H1 (cell line): ENCODE measurements around the gene GRM1. TPM values are rescaled to one million over a fixed set of nuclear protein-coding genes. Genes with fewer than 3 reads are reported as not detected.

Experiments used
- CTCF ChIA-PET: fragments of 300-600 bp; sonication (Branson Sonifier 250); formaldehyde crosslinking; loops from one replicate; lab custom pipeline; 2021; ENCODE audit not compliant: partially characterized antibody; lab: Charles Lee
- POLR2A ChIA-PET: fragments of 300-600 bp; sonication (Branson Sonifier 250); formaldehyde crosslinking; loops from one replicate; lab custom pipeline; 2021; ENCODE audit warnings: inconsistent platforms; ENCODE audit not compliant: partially characterized antibody; lab: Charles Lee
- DNase-seq, 2 experiments: peaks; one replicate each; pipeline versions ENCODE4 v3.0.0 to v3.0.0-alpha.2; 2010 to 2022; ENCODE audit warnings: low spot score in 2 of 2, low read depth in 1 of 2, mixed read lengths in 1 of 2
- FAIRE-seq: peaks from 2 replicates; lab custom pipeline; 2011; peaks lifted over from hg19 to GRCh38; lab: Jason Lieb, UNC
- H2AFZ ChIP-seq: 2 replicates; pipeline ENCODE4 v1.8.1; 2012; ENCODE audit warnings: low read length, inconsistent platforms
- H2AK5ac ChIP-seq: 2 replicates; pipeline ENCODE4 v1.6.1; 2013; ENCODE audit warnings: low read depth, low read length
- H2BK120ac ChIP-seq: replicated peaks from 2 replicates; pipeline ENCODE3; 2013; ENCODE audit warnings: low read depth, low read length, inconsistent platforms
- H2BK12ac ChIP-seq: 2 replicates; pipeline ENCODE4 v1.6.1; 2013; ENCODE audit warnings: low read depth, low read length
- H2BK15ac ChIP-seq: 2 replicates; pipeline ENCODE4 v1.6.1; 2013; ENCODE audit warnings: low read length
- H2BK20ac ChIP-seq: 2 replicates; pipeline ENCODE4 v1.6.1; 2013; ENCODE audit warnings: low read length
- H2BK5ac ChIP-seq: 2 replicates; pipeline ENCODE4 v1.6.1; 2013; ENCODE audit warnings: low read depth, low read length
- H3K14ac ChIP-seq: 2 replicates; pipeline ENCODE4 v1.6.1; 2013; ENCODE audit warnings: inconsistent platforms; ENCODE audit not compliant: insufficient read length
- H3K18ac ChIP-seq: 2 replicates; pipeline ENCODE4 v1.6.1; 2013; ENCODE audit warnings: low read length; ENCODE audit errors: extremely low read depth
- H3K23ac ChIP-seq: 2 replicates; pipeline ENCODE4 v1.6.1; 2013; ENCODE audit warnings: inconsistent platforms; ENCODE audit not compliant: insufficient read length
- H3K23me2 ChIP-seq: 2 replicates; pipeline ENCODE4 v1.6.1; 2013; ENCODE audit warnings: low read depth, low read length
- H3K27ac ChIP-seq: 2 replicates; pipeline ENCODE4 v1.6.1; 2011; ENCODE audit warnings: low read depth, low read length, inconsistent platforms
- H3K27me3 ChIP-seq, 4 experiments: replicated peaks in 1 of 4; 1 replicate in 1 of 4; 2 replicates in 3 of 4; pipeline versions ENCODE4 v1.6.1 to v1.8.1; 2011 to 2013; ENCODE audit warnings: low read length in 3 of 4, mild to moderate bottlenecking in 3 of 4, inconsistent platforms in 2 of 4, mixed read lengths in 2 of 4, moderate library complexity in 1 of 4; ENCODE audit not compliant: control insufficient read depth in 3 of 4, insufficient read depth in 3 of 4; ENCODE audit errors: extremely low read depth in 1 of 4
- H3K36me3 ChIP-seq, 4 experiments: 2 replicates each; pipeline versions ENCODE4 v1.6.1 to v1.8.1; 2011 to 2013; ENCODE audit warnings: mild to moderate bottlenecking in 4 of 4, low read length in 3 of 4, moderate library complexity in 2 of 4, control low read depth in 1 of 4, inconsistent platforms in 1 of 4; ENCODE audit not compliant: insufficient read depth in 4 of 4, control insufficient read depth in 2 of 4
- H3K4ac ChIP-seq: replicated peaks from 2 replicates; pipeline ENCODE3; 2013; ENCODE audit warnings: low read length, low read depth, mixed read lengths, inconsistent platforms; ENCODE audit not compliant: insufficient read length
- H3K4me1 ChIP-seq, 4 experiments: replicated peaks in 1 of 4; 1 replicate in 1 of 4; 2 replicates in 3 of 4; pipeline versions ENCODE4 v1.6.1 to v1.8.1; 2011 to 2013; ENCODE audit warnings: low read length in 3 of 4, inconsistent platforms in 2 of 4, mixed read lengths in 1 of 4; ENCODE audit not compliant: insufficient read depth in 4 of 4, control insufficient read depth in 3 of 4
- H3K4me2 ChIP-seq, 2 experiments: 2 replicates each; pipeline versions ENCODE4 v1.6.1 to v1.8.1; 2011 to 2013; ENCODE audit warnings: low read depth in 2 of 2, low read length in 2 of 2, control low read depth in 1 of 2, inconsistent platforms in 1 of 2, mild to moderate bottlenecking in 1 of 2; ENCODE audit not compliant: insufficient read depth in 1 of 2
- H3K4me3 ChIP-seq, 4 experiments: fragments of 200-600, 300-600 bp in 1 of 4; sonication (generic), shearing (Covaris generic), sonication (Bioruptor Twin) in 1 of 4; 2 replicates each; pipeline versions ENCODE4 v1.5.1 to v1.8.1; 2011 to 2016; ENCODE audit warnings: low read length in 4 of 4, low read depth in 3 of 4, control low read depth in 2 of 4, inconsistent platforms in 2 of 4, mild to moderate bottlenecking in 2 of 4, mixed read lengths in 1 of 4, moderate library complexity in 1 of 4; ENCODE audit not compliant: insufficient read depth in 2 of 4; ENCODE audit errors: extremely low read depth in 1 of 4
- H3K56ac ChIP-seq: replicated peaks from 2 replicates; pipeline ENCODE3; 2013; ENCODE audit warnings: low read depth, mild to moderate bottlenecking, mixed read lengths, low read length, inconsistent platforms; ENCODE audit not compliant: insufficient read length
- H3K79me1 ChIP-seq: 2 replicates; pipeline ENCODE4 v1.6.1; 2013; ENCODE audit warnings: low read depth, low read length, control low read depth
- H3K79me2 ChIP-seq, 2 experiments: 2 replicates each; pipeline versions ENCODE4 v1.6.1 to v1.8.1; 2012 to 2013; ENCODE audit warnings: low read length in 2 of 2, mild to moderate bottlenecking in 2 of 2, inconsistent platforms in 1 of 2; ENCODE audit not compliant: insufficient read depth in 2 of 2, control insufficient read depth in 1 of 2
- H3K9ac ChIP-seq, 4 experiments: replicated peaks in 1 of 4; 1 replicate in 1 of 4; 2 replicates in 3 of 4; pipeline versions ENCODE4 v1.6.1 to v1.8.1; 2011 to 2013; ENCODE audit warnings: low read depth in 3 of 4, low read length in 3 of 4, control low read depth in 2 of 4, mild to moderate bottlenecking in 2 of 4, moderate library complexity in 2 of 4, inconsistent platforms in 1 of 4; ENCODE audit errors: extremely low read depth in 1 of 4
- H3K9me3 ChIP-seq, 2 experiments: 2 replicates each; pipeline versions ENCODE4 v1.6.1 to v1.8.1; 2012 to 2013; ENCODE audit warnings: mild to moderate bottlenecking in 2 of 2, moderate library complexity in 2 of 2, control low read depth in 1 of 2, inconsistent platforms in 1 of 2, low read depth in 1 of 2, low read length in 1 of 2, mixed read lengths in 1 of 2; ENCODE audit not compliant: insufficient read depth in 2 of 2
- H4K20me1 ChIP-seq, 2 experiments: replicated peaks in 1 of 2; 2 replicates each; pipeline versions ENCODE3 to v1.8.1; 2011 to 2013; ENCODE audit warnings: inconsistent platforms in 2 of 2, low read length in 2 of 2, mild to moderate bottlenecking in 1 of 2; ENCODE audit not compliant: insufficient read depth in 2 of 2, control insufficient read depth in 1 of 2
- H4K5ac ChIP-seq: 2 replicates; pipeline ENCODE4 v1.6.1; 2013; ENCODE audit warnings: low read length, low read depth, mixed read lengths, inconsistent platforms; ENCODE audit not compliant: insufficient read length
- H4K8ac ChIP-seq: 2 replicates; pipeline ENCODE4 v1.8.0; 2013; ENCODE audit warnings: mild to moderate bottlenecking, moderate library complexity, low read length, inconsistent platforms; ENCODE audit not compliant: insufficient read depth; ENCODE audit errors: extremely low read depth
- H4K91ac ChIP-seq: replicated peaks from 2 replicates; pipeline ENCODE3; 2013; ENCODE audit warnings: low read length, mixed read lengths, inconsistent platforms; ENCODE audit not compliant: insufficient read length
- CBX8 ChIP-seq: fragments of 300-800, 300-1000 bp; sonication (generic); IDR thresholded peaks from 2 replicates; pipeline ENCODE4 v1.7.1; 2016; ENCODE audit warnings: low read depth, low read length, borderline replicate concordance
- CEBPB ChIP-seq: IDR thresholded peaks from 2 replicates; pipeline ENCODE4 v1.6.1; 2012; ENCODE audit warnings: low read depth, low read length
- CHD1 ChIP-seq: IDR thresholded peaks from 2 replicates; pipeline ENCODE4 v1.6.1; 2012; ENCODE audit warnings: low read depth, low read length, improper control_type of control experiment
- CREB1 ChIP-seq: IDR thresholded peaks from 2 replicates; pipeline ENCODE4 v1.6.1; 2012; ENCODE audit warnings: inconsistent platforms
- CTBP2 ChIP-seq: IDR thresholded peaks from 2 replicates; pipeline ENCODE4 v1.7.0; 2011; ENCODE audit warnings: borderline replicate concordance, mild to moderate bottlenecking, moderate library complexity, mixed read lengths, low read length; ENCODE audit not compliant: insufficient read depth, insufficient read length
- EP300 ChIP-seq, 2 experiments: IDR thresholded peaks; 1 replicate in 1 of 2; 2 replicates in 1 of 2; pipeline ENCODE4 v1.6.1; 2011 to 2012; ENCODE audit warnings: low read depth in 2 of 2, low read length in 2 of 2, mild to moderate bottlenecking in 2 of 2, borderline replicate concordance in 1 of 2, inconsistent platforms in 1 of 2, moderate library complexity in 1 of 2
- HDAC6 ChIP-seq: IDR thresholded peaks from one replicate; pipeline ENCODE4 v1.7.1; 2012; ENCODE audit warnings: low read depth, mild to moderate bottlenecking, inconsistent platforms, low read length, moderate library complexity
- KDM1A ChIP-seq: fragments of 200-600, 300-600 bp; sonication (generic); IDR thresholded peaks from 2 replicates; pipeline ENCODE4 v1.7.1; 2016; ENCODE audit warnings: mild to moderate bottlenecking, low read length, borderline replicate concordance
- KDM4A ChIP-seq: IDR thresholded peaks from one replicate; pipeline ENCODE4 v1.7.1; 2012; ENCODE audit warnings: low read depth, mild to moderate bottlenecking, moderate library complexity, low read length, inconsistent platforms; ENCODE audit not compliant: severe bottlenecking
- KDM5A ChIP-seq: fragments of 200-600 bp; IDR thresholded peaks from 2 replicates; pipeline ENCODE4 v1.7.1; 2012; ENCODE audit warnings: mild to moderate bottlenecking, low read length, inconsistent platforms, mixed read lengths
- NANOG ChIP-seq: IDR thresholded peaks from 2 replicates; pipeline ENCODE4 v1.6.1; 2011; ENCODE audit warnings: low read length, low read depth, mild to moderate bottlenecking, inconsistent platforms; ENCODE audit not compliant: insufficient read depth, poor library complexity, severe bottlenecking
- PHF8 ChIP-seq: fragments of 200-600 bp; sonication (generic); conservative IDR thresholded peaks from 2 replicates; pipeline ENCODE4 v1.7.1; 2012; ENCODE audit warnings: low read depth, mild to moderate bottlenecking, inconsistent platforms, low read length, moderate library complexity
- TEAD4 ChIP-seq: IDR thresholded peaks from 2 replicates; pipeline ENCODE4 v1.6.1; 2012; ENCODE audit warnings: low read depth, low read length, inconsistent platforms, mixed read lengths
- WGBS, 2 experiments: shearing (Covaris generic) in 1 of 2; methylation state at CpG; one replicate each; pipeline versions ENCODE4 v1.1.6 to v1.1.7; 2013 to 2015; ENCODE audit warnings: low lambda C conversion rate in 2 of 2, mixed read lengths in 2 of 2, inconsistent platforms in 1 of 2, low coverage in 1 of 2, missing lambda C conversion rate in 1 of 2; ENCODE audit not compliant: insufficient replicate concordance in 2 of 2, insufficient coverage in 1 of 2, insufficient read length in 1 of 2; ENCODE audit errors: extremely low coverage in 1 of 2, missing lambda C conversion rate in 1 of 2; 5-methylcytosine and 5-hydroxymethylcytosine counted together
- polyA plus RNA-seq, 7 experiments: library from polyadenylated mRNA; depleted of rRNA in 3 of 7; stranded (reverse) in 5 of 7; unstranded in 2 of 7; fragments of >200 nt in 5 of 7; fragments of 200-250 nt in 2 of 7; gene quantifications; 1 replicate in 5 of 7; 2 replicates in 1 of 7; 4 replicates in 1 of 7; pipeline versions ENCODE4 v1.2.1 to v1.2.3, GENCODE V29; 2011 to 2013; ENCODE audit warnings: missing spikeins in 2 of 7, mixed read lengths in 2 of 7
- total RNA-seq: library from RNA; stranded (reverse); fragmentation: NEBNext Ultra II Directional; extraction: Animal tissue kit (Norgen Biotek cat#: 25700); gene quantifications from 2 replicates; pipeline ENCODE4 v1.2.1, GENCODE V29; 2021
- TF ChIP-seq, protein P1 (sequence below): IDR thresholded peaks from 2 replicates; pipeline ENCODE4 v1.6.1; 2011; ENCODE audit warnings: low read depth, mild to moderate bottlenecking, low read length; ENCODE audit not compliant: insufficient read depth

The GRM1 gene
- total and polyA plus RNA-seq, 2 of the 8 experiments (the other 6 are each of a cell fraction or from before 2014, with no cell fraction given), result 0.15 to 1.3 TPM

DNA sequence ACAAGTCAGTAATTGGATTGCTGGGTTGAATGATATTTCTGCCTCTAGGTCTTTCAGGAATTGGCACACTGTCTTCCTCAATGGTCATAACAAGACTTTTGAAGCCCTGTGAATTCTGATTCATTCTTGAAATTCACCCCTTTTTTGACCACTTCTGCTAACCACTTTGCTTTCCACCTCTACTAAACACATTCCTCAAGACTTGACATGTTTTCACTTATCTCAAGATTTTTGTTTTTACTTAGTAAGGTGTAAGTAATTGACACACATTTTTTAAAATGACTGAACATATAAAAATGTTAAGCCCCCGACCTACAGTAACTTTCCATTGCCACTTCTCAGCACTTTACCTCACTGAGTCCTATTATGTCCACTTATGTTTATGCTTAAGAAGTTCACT is 239.1 kb downstream of the GRM1 start:
- FAIRE-seq (no peak), DNase-seq (no peak)
- ChIA-PET POLR2A (no interaction called here), CTCF (no interaction called here)
- Histone ChIP-seq H3K4me2 (no peak overlapping the region), H3K23ac (no peak overlapping the region), H3K4me3 (no peak overlapping the region), H3K4ac (no peak overlapping the region), H2AFZ (no peak overlapping the region), H2BK20ac (no peak overlapping the region), H3K23me2 (no peaks in the 10 kb centered on the region), H3K9ac (no peak overlapping the region), H3K18ac (no peak overlapping the region), H2AK5ac (no peak overlapping the region), H3K56ac (no peak overlapping the region), H2BK5ac (no peak overlapping the region), H4K91ac (no peak overlapping the region), H4K5ac (no peak overlapping the region), H3K79me2 (no peaks in the 10 kb centered on the region), H4K20me1 (no peaks in the 10 kb centered on the region), H3K14ac (no peak overlapping the region), H3K27me3 (no peaks in the 10 kb centered on the region), H3K27ac (no peak overlapping the region), H3K4me1 (peaks cover 0 to 8% (median 0%) of the 10 kb centered on the region in 4 experiments; a peak in 2 of 7 replicates), H4K8ac (no peak overlapping the region), H3K36me3 (no peaks in the 10 kb centered on the region), H2BK15ac (no peak overlapping the region), H3K79me1 (no peaks in the 10 kb centered on the region), H2BK120ac (no peak overlapping the region), H2BK12ac (no peak overlapping the region), H3K9me3 (no peaks in the 10 kb centered on the region)
- WGBS, 2 experiments, result 75% methylated on average over 1 of the region's 1 CpG; no CpG with 5 or more reads in 1 of the 2 experiments
- TF ChIP-seq CBX8, result no peak
- TF ChIP-seq HDAC6, result no peak
- no peak for TF ChIP-seq NANOG
- no peak for TF ChIP-seq CREB1
- no peak for TF ChIP-seq CHD1
- no peak for TF ChIP-seq PHF8
- no peak for TF ChIP-seq KDM5A
- TF ChIP-seq KDM4A, result no peak
- TF ChIP-seq, protein P1, sequence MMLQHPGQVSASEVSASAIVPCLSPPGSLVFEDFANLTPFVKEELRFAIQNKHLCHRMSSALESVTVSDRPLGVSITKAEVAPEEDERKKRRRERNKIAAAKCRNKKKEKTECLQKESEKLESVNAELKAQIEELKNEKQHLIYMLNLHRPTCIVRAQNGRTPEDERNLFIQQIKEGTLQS, result no peak
- TF ChIP-seq CTBP2, result no peak
- no peak for TF ChIP-seq TEAD4
- TF ChIP-seq KDM1A, result no peak
- no peak for TF ChIP-seq CEBPB
- no peak for TF ChIP-seq EP300 (IDR thresholded peaks at IDR 0.05; ENCODE audit: borderline replicate concordance in 1 of 2, low read depth in 2 of 2, low read length in 2 of 2)
